PC-3 (cell line): ENCODE data around the gene ITK. TPM values are rescaled to one million over a fixed set of nuclear protein-coding genes. Genes with fewer than 3 reads are reported as not detected.
"Not testable (repeated sequence)": the region's sequence is repeated elsewhere in the genome, so short reads cannot be mapped to it uniquely, and the experiment has no call there.

ENCODE experiments used
- ATAC-seq: fragments of 200-7000 bp; cut with Tn5 transposase; 2 replicates; pipeline ENCODE4 v1.9.1; 2020; ENCODE audit warnings: mild to moderate bottlenecking, moderate library complexity
- BruUV-seq: library from RNA; stranded (reverse); fragments of 400-500 nt; replicated peaks from 2 replicates; lab custom pipeline; 2021; lab: Mats Ljungman, UMichigan
- CTCF ChIA-PET: fragments of 300-600 bp; sonication (Branson Sonifier 250); formaldehyde crosslinking; loops from one replicate; lab custom pipeline; 2022; ENCODE audit warnings: antibody characterized with exemption; lab: Charles Lee
- POLR2A ChIA-PET: fragments of 300-600 bp; sonication (Branson Sonifier 250); formaldehyde crosslinking; loops from one replicate; lab custom pipeline; 2022; ENCODE audit warnings: antibody characterized with exemption; ENCODE audit not compliant: unreplicated experiment; lab: Charles Lee
- DNase-seq: peaks from one replicate; pipeline ENCODE4 v3.0.0-alpha.2; 2015
- H2AFZ ChIP-seq: fragments of 300-600 bp; sonication (generic); 2 replicates; pipeline ENCODE4 v1.6.0; 2016; ENCODE audit warnings: antibody characterized with exemption, low read length
- H3F3A ChIP-seq: fragments of 300-600 bp; sonication (generic); one replicate; pipeline ENCODE4 v1.6.0; 2017; ENCODE audit warnings: antibody characterized with exemption, low read length, control low read depth, mild to moderate bottlenecking; ENCODE audit not compliant: unreplicated experiment
- H3K27ac ChIP-seq: fragments of 300-600 bp; sonication (generic); 2 replicates; pipeline ENCODE4 v1.5.1; 2016; ENCODE audit warnings: mild to moderate bottlenecking, low read length
- H3K27me3 ChIP-seq: fragments of 300-600 bp; sonication (generic); 2 replicates; pipeline ENCODE4 v1.6.1; 2016; ENCODE audit warnings: low read length, mixed read lengths
- H3K36me3 ChIP-seq: fragments of 300-600 bp; sonication (generic); 2 replicates; pipeline ENCODE4 v1.6.1; 2016; ENCODE audit warnings: low read depth, mixed run types, low read length, mixed read lengths
- H3K4me1 ChIP-seq: fragments of 300-600 bp; sonication (generic); 2 replicates; pipeline ENCODE4 v1.5.1; 2016; ENCODE audit warnings: low read length; ENCODE audit not compliant: insufficient read depth
- H3K4me2 ChIP-seq: fragments of 300-600 bp; sonication (generic); 2 replicates; pipeline ENCODE4 v1.6.0; 2016; ENCODE audit warnings: low read length
- H3K4me3 ChIP-seq: fragments of 300-600 bp; sonication (generic); 2 replicates; pipeline ENCODE4 v1.5.1; 2016; ENCODE audit warnings: mild to moderate bottlenecking, low read length, mixed read lengths
- H3K79me2 ChIP-seq: fragments of 300-600 bp; sonication (generic); 2 replicates; pipeline ENCODE4 v1.6.1; 2017; ENCODE audit warnings: low read length, mixed read lengths
- H3K9ac ChIP-seq: fragments of 300-600 bp; sonication (generic); 2 replicates; pipeline ENCODE4 v1.6.0; 2016; ENCODE audit warnings: mild to moderate bottlenecking, low read length
- H3K9me2 ChIP-seq: fragments of 300-600 bp; sonication (generic); replicated peaks from 2 replicates; pipeline ENCODE4 v1.6.1; 2016; ENCODE audit warnings: mixed run types, low read length, mixed read lengths
- H3K9me3 ChIP-seq: fragments of 300-600 bp; sonication (generic); 2 replicates; pipeline ENCODE4 v1.6.1; 2016; ENCODE audit warnings: low read length, mixed read lengths
- H4K20me1 ChIP-seq: fragments of 300-600 bp; sonication (generic); 2 replicates; pipeline ENCODE4 v1.6.1; 2016; ENCODE audit warnings: low read length, mixed read lengths
- CTCF ChIP-seq: fragments of 300-600 bp; sonication (generic); conservative IDR thresholded peaks from 2 replicates; pipeline ENCODE4 v1.5.1; 2017; ENCODE audit warnings: antibody characterized with exemption, low read depth, mild to moderate bottlenecking, low read length
- EZH2 ChIP-seq: fragments of 300-600 bp; sonication (generic); IDR thresholded peaks from one replicate; pipeline ENCODE4 v1.6.1; 2017; ENCODE audit warnings: antibody characterized with exemption, mild to moderate bottlenecking, low read length; ENCODE audit not compliant: unreplicated experiment
- EZH2phosphoT487 ChIP-seq: fragments of 300-600 bp; sonication (generic); IDR thresholded peaks from 2 replicates; pipeline ENCODE4 v1.6.1; 2018; ENCODE audit warnings: mild to moderate bottlenecking, antibody characterized with exemption, low read length, borderline replicate concordance
- intact Hi-C: fragments of 100-400 bp; cut with micrococcal nuclease; formaldehyde crosslinking; loops from 2 replicates; pipeline ENCODE4 v1.9.0; 2023
- total RNA-seq: library from RNA; depleted of rRNA; stranded (reverse); fragments of >200 nt; gene quantifications from 2 replicates; pipeline ENCODE4 v1.2.3, GENCODE V29; 2014

ITK gene
- total RNA-seq, 1 experiment from 2014 or later = 0.69 TPM

- Histone ChIP-seq H3K9me2 (no peaks in the 10 kb centered on the region), H3K4me3 (no peak overlapping the region), H3K27me3 (peaks cover 87% of the 10 kb centered on the region), H3F3A (no peaks in the 10 kb centered on the region), H3K27ac (no peak overlapping the region), H3K79me2 (no peaks in the 10 kb centered on the region), H3K36me3 (no peaks in the 10 kb centered on the region), H4K20me1 (no peaks in the 10 kb centered on the region), H2AFZ (no peak overlapping the region), H3K4me1 (no peaks in the 10 kb centered on the region), H3K9me3 (no peaks in the 10 kb centered on the region), H3K9ac (no peak overlapping the region), H3K4me2 (no peak overlapping the region)
- TF ChIP-seq EZH2phosphoT487 (no peak), EZH2 (no peak), CTCF (no peak)
- no TSS peak for BruUV-seq
- ATAC-seq (no peak), DNase-seq (no peak)
- intact Hi-C loops = no loop called here
- POLR2A ChIA-PET = no interaction called here
- CTCF ChIA-PET = interaction anchor here (0.8 kb wide), 1 partner anchor 129 kb away, joined by 5 read pairs; no protein-coding TSS in a partner anchor
Measured at GRCh38 chr5:157182143-157182757, 1.6 kb downstream of the ITK start.

GRCh38 chr5:157184117-157184670 lies 3.6 kb downstream of the ITK start:
- BruUV-seq = no TSS peak
- Histone ChIP-seq H3K4me1 (no peaks in the 10 kb centered on the region), H3K4me3 (no peak overlapping the region), H3K36me3 (no peaks in the 10 kb centered on the region), H3K4me2 (no peak overlapping the region), H3K9me2 (no peaks in the 10 kb centered on the region), H3K27me3 (peaks cover 90% of the 10 kb centered on the region), H3K9ac (no peak overlapping the region), H3K9me3 (no peaks in the 10 kb centered on the region), H3K79me2 (no peaks in the 10 kb centered on the region), H3F3A (no peaks in the 10 kb centered on the region), H4K20me1 (no peaks in the 10 kb centered on the region), H3K27ac (no peak overlapping the region), H2AFZ (no peak overlapping the region)
- POLR2A ChIA-PET = no interaction called here
- DNase-seq (no peak), ATAC-seq (no peak)
- TF ChIP-seq EZH2phosphoT487 = no peak
- no peak for TF ChIP-seq CTCF
- TF ChIP-seq EZH2 = no peak
- CTCF ChIA-PET = no interaction called here
- intact Hi-C loops = no loop called here

GRCh38 chr5:157185122-157185521 lies 4.5 kb downstream of the ITK start:
- H3K9me2 ChIP-seq, CTCF ChIA-PET, H3K36me3 ChIP-seq, BruUV-seq, ATAC-seq, H3K4me2 ChIP-seq, H3K9ac ChIP-seq, DNase-seq, H3K9me3 ChIP-seq, H3K4me3 ChIP-seq, H4K20me1 ChIP-seq, H3K27ac ChIP-seq, H3K4me1 ChIP-seq, H2AFZ ChIP-seq, intact Hi-C loops, H3K79me2 ChIP-seq, H3F3A ChIP-seq: not testable (repeated sequence)
- peaks cover 90% of the 10 kb centered on the region for H3K27me3 ChIP-seq
- POLR2A ChIA-PET = interaction anchor here (0.7 kb wide), 1 partner anchor 1745 kb away, joined by 19 read pairs; no protein-coding TSS in a partner anchor
